Stimulated activated CD8-positive, alpha-beta memory T cell treated with anti-CD3 and anti-CD28 coated beads, Interleukin-7, amount 100 ng/mL, for 4 hours (primary cell): ENCODE results near the gene HAGH.
"Not testable (repeated sequence)": the region's sequence is repeated elsewhere in the genome, so short reads cannot be mapped to it uniquely, and the experiment has no call there.

Experiments used
- DNase-seq, 2 donors: peaks; one replicate each; pipeline ENCODE4 v3.0.0-alpha.2; 2020; ENCODE audit warnings: low read depth in 2 of 2

Gene HAGH

DNA sequence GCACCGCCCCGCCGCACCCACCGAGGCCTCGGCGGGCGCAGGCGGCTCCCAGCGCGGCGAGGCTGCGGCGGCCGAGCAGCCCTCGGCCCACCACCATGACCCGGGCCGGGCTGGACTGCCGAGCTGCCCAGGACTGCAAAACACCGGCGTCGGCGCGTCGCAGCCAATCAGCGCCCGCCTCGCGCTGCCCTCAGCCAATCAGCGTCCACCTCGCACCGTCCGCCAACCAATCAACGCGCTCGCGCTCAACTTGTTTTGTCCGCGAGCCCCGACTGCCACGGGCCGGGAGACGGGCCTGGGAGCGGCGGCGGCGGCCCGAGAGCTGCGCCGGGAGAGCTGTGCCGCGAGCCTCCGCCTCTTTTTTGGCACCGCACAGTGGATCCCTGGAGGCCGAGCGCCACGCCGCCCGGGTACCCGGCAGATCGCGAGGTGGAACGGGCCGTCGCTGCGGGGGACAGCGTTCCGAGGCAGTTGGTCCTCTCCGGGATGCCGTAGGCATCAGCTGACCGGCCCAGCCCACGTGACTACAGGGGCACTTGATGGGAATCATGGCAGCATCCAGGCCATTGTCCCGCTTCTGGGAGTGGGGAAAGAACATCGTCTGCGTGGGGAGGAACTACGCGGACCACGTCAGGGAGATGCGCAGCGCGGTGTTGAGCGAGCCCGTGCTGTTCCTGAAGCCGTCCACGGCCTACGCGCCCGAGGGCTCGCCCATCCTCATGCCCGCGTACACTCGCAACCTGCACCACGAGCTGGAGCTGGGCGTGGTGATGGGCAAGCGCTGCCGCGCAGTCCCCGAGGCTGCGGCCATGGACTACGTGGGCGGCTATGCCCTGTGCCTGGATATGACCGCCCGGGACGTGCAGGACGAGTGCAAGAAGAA is at the start of gene HAGH, which contains the start of gene FAHD1:
Gene HAGH, minus strand, starts transcription at position 135 of the 883 bp plus-strand sequence. Its CDS starts 38 bp downstream, at position 97.
Gene FAHD1, plus strand, starts transcription at position 516 of the 883 bp plus-strand sequence. Its CDS starts 33 bp downstream, at position 549.
- DNase-seq = peak; percentile 73 to 84

GRCh38 chr16:1876066-1876465 is 49.4 kb upstream of the HAGH start:
- DNase-seq = not testable (repeated sequence)

DNA sequence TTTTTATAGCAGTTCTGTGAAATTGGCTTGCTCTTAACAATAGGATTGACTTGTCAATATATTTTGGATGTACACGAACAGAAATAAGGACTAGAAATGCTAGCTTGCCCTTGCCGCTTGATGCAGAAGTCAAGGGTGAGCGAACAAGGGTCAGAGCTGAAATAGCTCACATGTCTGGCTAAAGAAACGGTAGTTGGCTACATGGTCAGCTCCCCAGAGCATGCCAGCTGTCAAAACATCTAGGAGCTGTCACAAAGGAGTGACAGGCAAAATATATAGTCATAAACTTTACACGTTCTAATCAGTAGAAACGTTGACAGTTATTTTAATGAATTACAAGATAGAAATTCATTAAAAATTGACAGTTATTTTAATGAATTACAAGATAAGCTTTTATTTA is 48.2 kb upstream of the HAGH start:
- no peak for DNase-seq

GRCh38 chr16:1871974-1872635 is 45.5 kb upstream of the HAGH start, which contains the start of gene MEIOB:
MEIOB (minus strand) TSS chr16:1872164; CDS start chr16:1868175, 3,989 bp downstream.
- DNase-seq = peak in 1 of 2 donors; percentile 2

- DNase-seq = no peak
Measured at GRCh38 chr16:1870365-1871082, 43.9 kb upstream of the HAGH start.

- no peak for DNase-seq
Measured at GRCh38 chr16:1865902-1866690, 39.5 kb upstream of the HAGH start.

- no peak for DNase-seq
Measured at GRCh38 chr16:1863681-1864460, 37.2 kb upstream of the HAGH start.

DNA sequence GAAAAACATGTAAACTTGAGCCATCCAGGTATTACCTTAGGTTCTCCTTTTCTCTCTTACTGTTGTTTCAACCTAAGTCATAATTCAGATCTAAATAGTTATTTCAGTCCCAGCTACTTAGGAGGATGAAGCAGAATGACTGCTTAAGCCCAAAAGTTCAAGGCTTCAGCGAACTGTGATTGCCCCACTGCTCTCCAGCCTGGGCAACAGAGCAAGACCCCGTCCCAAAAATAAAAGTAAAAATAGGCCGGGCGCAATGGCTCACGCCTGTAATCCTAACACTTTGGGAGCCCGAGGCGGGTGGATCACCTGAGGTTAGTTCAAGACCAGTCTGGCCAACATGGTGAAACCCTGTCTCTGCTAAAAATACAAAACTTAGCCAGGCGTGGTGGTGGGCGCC is 35.8 kb upstream of the HAGH start:
- no peak for DNase-seq

GRCh38 chr16:1861730-1862129 is 35.1 kb upstream of the HAGH start:
- DNase-seq = no peak

DNA sequence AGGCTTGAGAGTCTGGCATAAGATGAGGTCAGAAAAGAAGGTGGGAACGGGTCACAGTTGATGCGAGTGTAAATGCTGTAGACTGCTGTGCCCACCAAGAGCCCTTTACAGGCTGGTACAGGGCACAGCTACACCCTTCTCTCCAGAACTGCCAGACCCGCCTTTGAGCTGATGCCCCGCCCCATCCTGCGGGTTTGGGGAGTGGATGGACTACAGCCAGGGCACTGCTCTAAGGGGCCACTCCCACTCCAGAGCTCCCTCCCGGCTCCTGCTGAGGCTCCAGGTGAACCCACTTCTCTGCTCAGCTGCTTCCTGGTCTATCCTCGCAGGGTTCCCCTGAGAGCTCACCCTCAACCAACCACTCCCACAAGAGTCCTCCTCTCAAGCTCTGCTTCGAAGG is 33.0 kb upstream of the HAGH start:
- no peak for DNase-seq

DNA sequence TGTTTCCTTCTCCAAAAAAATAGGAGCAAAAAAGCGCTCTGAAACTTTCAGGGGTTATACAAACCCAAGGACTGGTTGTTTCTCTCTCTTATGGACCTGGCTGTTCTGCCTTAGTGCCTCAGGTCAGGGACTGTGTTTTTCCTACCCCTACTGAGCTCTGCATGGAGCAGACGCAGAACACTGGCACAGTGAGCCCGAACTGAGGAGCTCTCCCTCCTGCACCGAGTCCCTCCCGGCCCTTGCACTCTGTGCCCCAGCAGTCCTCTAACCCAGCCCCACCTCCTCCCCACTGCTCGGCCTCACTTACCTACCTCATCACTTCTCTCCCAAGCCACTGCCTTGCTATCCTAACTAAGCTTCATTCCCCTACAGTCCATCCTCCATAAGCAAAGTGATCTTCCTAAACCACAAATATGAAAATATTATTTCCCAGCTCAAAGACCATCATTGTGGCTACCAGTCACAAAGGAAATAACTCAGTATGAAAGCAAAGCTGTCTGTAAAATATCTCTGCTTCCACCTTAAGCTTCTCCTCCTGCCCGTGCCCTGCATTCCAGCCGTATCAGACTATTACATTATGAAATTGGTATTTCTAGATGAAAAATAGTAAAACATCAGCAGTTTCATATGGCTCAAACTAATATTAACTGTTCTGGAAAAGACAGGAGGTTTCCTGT is 31.7 kb upstream of the HAGH start:
- DNase-seq = no peak

DNA sequence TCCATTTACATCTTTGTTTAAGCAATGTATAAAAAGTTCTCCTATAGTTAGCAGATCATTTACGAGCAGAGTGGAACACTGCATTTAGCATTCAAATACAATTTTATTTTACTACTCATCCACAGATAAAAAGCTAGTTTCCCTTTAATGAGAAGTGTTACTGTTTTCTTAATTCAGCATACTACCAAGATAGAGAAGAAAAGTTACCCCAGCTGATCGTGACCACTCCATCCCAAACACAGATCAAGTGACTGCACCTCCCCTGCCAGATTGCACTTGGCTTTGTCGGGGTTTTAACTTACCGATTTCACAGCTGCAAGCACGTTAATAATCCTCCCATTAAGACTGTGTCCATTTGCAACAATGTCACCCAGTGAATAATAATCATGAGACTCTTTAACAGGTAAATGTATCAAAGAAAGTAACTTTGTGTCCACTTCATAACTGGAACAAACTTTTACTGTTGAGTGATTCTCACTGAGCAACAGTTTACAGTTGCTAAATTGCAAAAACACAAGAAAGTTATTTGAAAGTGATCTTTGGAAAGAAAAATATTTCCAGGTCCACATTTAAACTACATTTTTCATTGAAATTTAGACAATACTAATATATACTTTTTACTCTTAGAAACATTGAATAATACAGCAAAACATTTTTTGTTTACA is 30.9 kb upstream of the HAGH start:
- DNase-seq = no peak

DNA sequence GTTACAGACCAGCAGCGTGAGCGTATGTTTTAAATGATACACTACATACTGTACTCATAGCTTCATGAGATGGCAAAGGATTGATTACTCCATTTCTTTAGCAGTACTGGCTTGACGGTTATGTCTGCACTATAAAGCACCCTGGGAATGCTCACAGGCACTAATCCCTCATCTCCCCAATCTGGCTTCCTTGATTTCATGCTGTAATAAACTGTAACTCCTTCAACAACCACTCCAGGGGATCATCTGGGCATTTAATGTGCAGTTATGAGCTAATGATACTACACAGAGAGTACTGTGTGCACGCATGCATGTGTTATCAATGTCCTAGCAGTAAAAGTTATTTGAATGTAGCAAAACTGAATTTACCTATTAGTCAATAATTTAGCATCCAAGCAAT is 25.2 kb upstream of the HAGH start:
- DNase-seq = no peak

DNA sequence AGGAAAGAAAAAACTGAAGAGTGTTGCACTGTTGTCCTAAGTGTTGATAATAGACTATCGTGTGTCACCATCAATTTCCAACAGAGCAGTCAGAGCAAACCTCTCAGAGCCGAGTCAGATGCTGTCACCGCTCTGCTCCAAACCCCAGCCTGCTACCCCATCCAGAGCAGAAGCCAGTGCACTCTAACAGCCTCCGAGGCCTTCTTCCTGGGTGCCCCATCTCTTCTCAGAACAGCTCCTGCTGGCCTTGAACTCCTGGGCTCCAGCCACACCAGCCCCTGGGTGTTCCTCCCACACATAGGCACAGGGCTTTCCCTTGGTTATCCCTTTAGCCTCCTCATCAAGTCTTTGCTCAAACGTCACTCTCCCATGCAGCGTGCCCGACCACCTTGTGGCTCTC is 24.4 kb upstream of the HAGH start:
- DNase-seq = no peak

DNA sequence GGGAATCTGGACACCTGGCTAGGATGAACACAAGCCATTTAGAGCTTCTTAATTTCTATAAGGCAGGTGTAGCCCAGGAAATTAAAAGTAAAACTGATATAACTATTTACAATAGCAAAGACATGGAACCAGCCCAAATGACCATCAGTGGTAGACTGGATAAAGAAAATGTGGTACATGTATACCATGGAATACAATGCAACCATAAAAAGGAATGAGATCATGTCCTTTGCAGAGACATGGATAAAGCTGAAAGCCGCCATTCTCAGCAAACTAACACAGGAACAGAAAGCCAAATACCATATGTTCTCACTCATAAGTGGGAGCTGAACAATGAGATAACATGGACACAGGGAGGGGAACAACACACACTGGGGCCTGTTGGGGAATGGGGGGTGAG is 19.8 kb upstream of the HAGH start:
- no peak for DNase-seq

- DNase-seq = no peak
Measured at GRCh38 chr16:1845985-1846384, 19.4 kb upstream of the HAGH start.

GRCh38 chr16:1839554-1839953 is 12.9 kb upstream of the HAGH start:
- DNase-seq = no peak

- no peak for DNase-seq
Measured at GRCh38 chr16:1834096-1834495, 7.5 kb upstream of the HAGH start.

DNA sequence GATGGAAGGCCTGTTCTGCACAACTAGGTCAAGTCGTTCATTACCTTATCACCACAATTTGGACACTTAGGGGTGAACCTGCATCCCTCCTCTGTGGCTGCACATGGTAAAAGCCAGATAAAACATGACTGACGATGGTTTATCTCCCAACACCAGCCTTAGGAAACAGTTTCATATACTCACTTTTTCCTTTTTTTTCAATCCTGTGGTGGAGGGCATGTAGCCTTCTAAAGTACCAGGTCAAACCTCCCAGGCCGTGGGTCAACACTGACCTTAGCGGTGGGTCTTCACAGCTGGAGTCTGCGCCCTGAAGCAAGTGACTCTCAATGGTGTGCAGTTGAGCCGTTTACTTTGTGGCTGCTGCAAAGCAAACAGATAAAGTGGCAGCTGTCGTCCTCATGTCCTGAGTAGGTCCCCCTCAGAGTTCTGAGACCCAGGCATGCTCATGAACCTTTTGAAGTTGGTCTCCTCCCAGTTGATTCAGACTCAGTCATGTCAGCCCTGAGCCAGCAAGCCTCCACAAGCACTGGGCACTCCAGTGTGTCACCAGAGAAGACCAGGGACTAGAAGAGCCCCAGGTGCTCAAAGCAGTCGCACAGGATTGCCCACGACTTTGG is 6.3 kb upstream of the HAGH start:
- no peak for DNase-seq
